GM12878 (cell line): ENCODE measurements around the gene FAM193B. TPM values are rescaled to one million over a fixed set of nuclear protein-coding genes. Genes with fewer than 3 reads are reported as not detected.

Experiments
- ATAC-seq: fragments of 200-7000 bp; cut with Tn5 transposase; 3 replicates; pipeline ENCODE4 v1.9.1; 2020; ENCODE audit warnings: mild to moderate bottlenecking, moderate library complexity
- BruUV-seq: library from RNA; stranded (reverse); fragments of 400-500 nt; replicated peaks from 2 replicates; lab custom pipeline; 2021; lab: Mats Ljungman, UMichigan
- CTCF ChIA-PET: fragments of 300-600 bp; sonication (Branson Sonifier 250); formaldehyde crosslinking; extraction: SDS; loops from one replicate; lab custom pipeline; 2021; ENCODE audit warnings: inconsistent platforms; lab: Yijun Ruan, JAX
- POLR2A ChIA-PET: fragments of 350-600 bp; formaldehyde crosslinking; extraction: SDS; loops from one replicate; lab custom pipeline; 2021; ENCODE audit warnings: inconsistent platforms; lab: Charles Lee
- RAD21 ChIA-PET: fragments of 300-600 bp; sonication (Branson Sonifier 250); formaldehyde crosslinking; loops from one replicate; lab custom pipeline; 2023; ENCODE audit warnings: antibody characterized with exemption; ENCODE audit not compliant: unreplicated experiment; lab: Charles Lee
- SMC1A ChIA-PET: fragments of 300-600 bp; sonication (Branson Sonifier 250); formaldehyde crosslinking; loops from one replicate; lab custom pipeline; 2023; ENCODE audit not compliant: unreplicated experiment, uncharacterized antibody; lab: Charles Lee
- DNase-seq: peaks from one replicate; pipeline ENCODE4 v3.0.0-alpha.2; 2011; ENCODE audit warnings: low read depth, low spot score
- FAIRE-seq: peaks from 3 replicates; lab custom pipeline; 2011; peaks lifted over from hg19 to GRCh38; lab: Jason Lieb, UNC
- H2AFZ ChIP-seq: 2 replicates; pipeline ENCODE4 v1.6.0; 2011; ENCODE audit warnings: low read depth, low read length, control low read depth; ENCODE audit not compliant: control insufficient read depth
- H3K27ac ChIP-seq: 2 replicates; pipeline ENCODE4 v1.5.1; 2011; ENCODE audit warnings: control low read depth; ENCODE audit not compliant: control insufficient read depth, insufficient read depth
- H3K27me3 ChIP-seq, 2 experiments: replicated peaks in 1 of 2; 2 replicates each; pipeline versions ENCODE4 v1.6.0 to v1.6.1; 2011; ENCODE audit warnings: low read length in 1 of 2; ENCODE audit not compliant: control insufficient read depth in 2 of 2, insufficient read depth in 2 of 2
- H3K36me3 ChIP-seq, 2 experiments: 2 replicates each; pipeline ENCODE4 v1.5.1; 2011; ENCODE audit warnings: low read length in 1 of 2; ENCODE audit not compliant: control insufficient read depth in 2 of 2, insufficient read depth in 2 of 2
- H3K4me1 ChIP-seq: 2 replicates; pipeline ENCODE4 v1.6.1; 2011; ENCODE audit warnings: mild to moderate bottlenecking, low read length, moderate library complexity, mixed read lengths; ENCODE audit not compliant: control insufficient read depth, insufficient read depth
- H3K4me2 ChIP-seq: 2 replicates; pipeline ENCODE4 v1.6.0; 2011; ENCODE audit warnings: control low read depth; ENCODE audit not compliant: control insufficient read depth, insufficient read depth
- H3K4me3 ChIP-seq: fragments of 200-600 bp; sonication (generic); 2 replicates; pipeline ENCODE4 v1.5.1; 2016
- H3K79me2 ChIP-seq: 2 replicates; pipeline ENCODE4 v1.6.0; 2011; ENCODE audit warnings: low read length; ENCODE audit not compliant: control insufficient read depth, insufficient read depth
- H3K9ac ChIP-seq: 2 replicates; pipeline ENCODE4 v1.8.0; 2011; ENCODE audit warnings: low read length, control low read depth, mixed read lengths; ENCODE audit not compliant: control insufficient read depth, insufficient read depth
- H3K9me3 ChIP-seq: replicated peaks from 3 replicates; pipeline ENCODE4 v1.5.1; 2011; ENCODE audit warnings: mild to moderate bottlenecking, low read length; ENCODE audit not compliant: control insufficient read depth, insufficient read depth
- H4K20me1 ChIP-seq: 2 replicates; pipeline ENCODE4 v1.6.0; 2011; ENCODE audit not compliant: control insufficient read depth, insufficient read depth
- ASH2L ChIP-seq: fragments of 300-600, 200-600 bp; sonication (generic); IDR thresholded peaks from 2 replicates; pipeline ENCODE4 v1.6.1; 2017; ENCODE audit warnings: low read depth, mild to moderate bottlenecking, borderline replicate concordance
- EP300 ChIP-seq, 2 experiments: fragments of 150-350 bp in 1 of 2; IDR thresholded peaks; 2 replicates each; pipeline ENCODE4 v1.6.1; 2011 to 2012; ENCODE audit warnings: low read depth in 2 of 2, low read length in 2 of 2, borderline replicate concordance in 1 of 2, improper control_type of control experiment in 1 of 2, inconsistent platforms in 1 of 2; ENCODE audit not compliant: control insufficient read depth in 1 of 2
- FOXM1 ChIP-seq: IDR thresholded peaks from 2 replicates; pipeline ENCODE4 v1.6.1; 2012; ENCODE audit warnings: low read depth, mild to moderate bottlenecking, inconsistent platforms, low read length, moderate library complexity
- HDAC6 ChIP-seq: fragments of 200-600 bp; sonication (generic); IDR thresholded peaks from one replicate; pipeline ENCODE4 v1.8.0; 2017; ENCODE audit warnings: antibody characterized with exemption; ENCODE audit not compliant: unreplicated experiment
- IKZF1 ChIP-seq: fragments of 450-650 bp; conservative IDR thresholded peaks from 2 replicates; pipeline ENCODE4 v1.6.1; 2017; ENCODE audit warnings: antibody characterized with exemption, mild to moderate bottlenecking
- IKZF2 ChIP-seq, 2 experiments: fragments of 450-650 bp; IDR thresholded peaks; 2 replicates each; pipeline ENCODE4 v1.6.1; 2017; ENCODE audit warnings: mild to moderate bottlenecking in 2 of 2, moderate library complexity in 2 of 2
- KDM1A ChIP-seq: fragments of 200-600 bp; sonication (generic); IDR thresholded peaks from 2 replicates; pipeline ENCODE4 v1.6.1; 2016; ENCODE audit warnings: borderline replicate concordance
- MXI1 ChIP-seq: fragments of 150-350 bp; IDR thresholded peaks from 2 replicates; pipeline ENCODE4 v1.6.1; 2011; ENCODE audit warnings: low read depth, mild to moderate bottlenecking, inconsistent platforms, low read length, improper control_type of control experiment
- NBN ChIP-seq: fragments of 450-650 bp; IDR thresholded peaks from 2 replicates; pipeline ENCODE4 v1.6.1; 2016
- SPI1 ChIP-seq: IDR thresholded peaks from 2 replicates; pipeline ENCODE4 v1.6.1; 2011; ENCODE audit warnings: low read depth, mild to moderate bottlenecking, low read length, moderate library complexity, borderline replicate concordance; ENCODE audit not compliant: insufficient read depth
- TBL1XR1 ChIP-seq: IDR thresholded peaks from 2 replicates; pipeline ENCODE4 v1.6.1; 2012; ENCODE audit warnings: low read depth, low read length, improper control_type of control experiment
- ZBED1 ChIP-seq: IDR thresholded peaks from 2 replicates; pipeline ENCODE4 v1.6.1; 2016; ENCODE audit warnings: borderline replicate concordance
- WGBS: methylation state at CpG from one replicate; pipeline ENCODE4 v1.1.6; 2016; ENCODE audit warnings: low lambda C conversion rate; ENCODE audit not compliant: insufficient replicate concordance, insufficient coverage; ENCODE audit errors: missing lambda C conversion rate; 5-methylcytosine and 5-hydroxymethylcytosine counted together
- in situ Hi-C: fragments of 300-500 bp; cut with MboI; formaldehyde crosslinking; loops from 9 replicates; pipeline ENCODE4 v1.14.3; 2018; ENCODE audit warnings: mixed read lengths
- intact Hi-C: fragments of 100-400 bp; cut with micrococcal nuclease; formaldehyde crosslinking; loops from one replicate; pipeline ENCODE4 v1.14.2; 2022; ENCODE audit not compliant: unreplicated experiment
- polyA plus RNA-seq, 11 experiments: library from polyadenylated mRNA; depleted of rRNA in 4 of 11; unstranded in 6 of 11; stranded (reverse) in 5 of 11; fragments of >200 nt; fragmentation: Nextera tagmentation in 4 of 11; fragmentation: Illumina TruSeq in 1 of 11; extraction: Ambion mirVana in 4 of 11; extraction: Trizol in 1 of 11; gene quantifications; 1 replicate in 1 of 11; 2 replicates in 10 of 11; pipeline versions ENCODE4 v1.2.1 to v1.2.3, GENCODE V29; 2011 to 2016; ENCODE audit warnings: inconsistent platforms in 2 of 11, missing spikeins in 2 of 11, low read depth in 1 of 11
- total RNA-seq, 4 experiments: library from RNA; depleted of rRNA in 3 of 4; stranded (reverse); fragments of >200 nt in 3 of 4; fragmentation: Illumina TruSeq in 1 of 4; extraction: Trizol in 1 of 4; gene quantifications; 2 replicates each; pipeline versions ENCODE4 v1.2.1 to v1.2.3, GENCODE V29; 2013 to 2021
- TF ChIP-seq, protein P1 (sequence below): IDR thresholded peaks from 2 replicates; pipeline ENCODE4 v1.6.1; 2011; ENCODE audit warnings: borderline replicate concordance, low read depth, mild to moderate bottlenecking, moderate library complexity, low read length; ENCODE audit not compliant: insufficient read depth, poor library complexity, severe bottlenecking
- TF ChIP-seq, protein P2 (sequence below): fragments of 450-650 bp; IDR thresholded peaks from 2 replicates; pipeline ENCODE4 v1.6.1; 2017; ENCODE audit warnings: mild to moderate bottlenecking, low read depth, inconsistent platforms; ENCODE audit not compliant: poor library complexity, severe bottlenecking
- TF ChIP-seq, protein P3 (sequence below), 3 experiments: IDR thresholded peaks in 2 of 3; conservative IDR thresholded peaks in 1 of 3; 2 replicates each; pipeline ENCODE4 v1.5.1; 2011; ENCODE audit warnings: low read depth in 3 of 3, low read length in 3 of 3, mild to moderate bottlenecking in 3 of 3, control low read depth in 2 of 3, moderate library complexity in 2 of 3, inconsistent platforms in 1 of 3, mixed read lengths in 1 of 3; ENCODE audit not compliant: control insufficient read depth in 2 of 3, insufficient read depth in 1 of 3; ENCODE audit errors: extremely low read depth in 1 of 3

FAM193B gene
- total and polyA plus RNA-seq, 10 of the 15 experiments (the other 5 are each of a cell fraction or from before 2014, with no cell fraction given): 3.3 to 47.0 (median 25.1) TPM

DNA sequence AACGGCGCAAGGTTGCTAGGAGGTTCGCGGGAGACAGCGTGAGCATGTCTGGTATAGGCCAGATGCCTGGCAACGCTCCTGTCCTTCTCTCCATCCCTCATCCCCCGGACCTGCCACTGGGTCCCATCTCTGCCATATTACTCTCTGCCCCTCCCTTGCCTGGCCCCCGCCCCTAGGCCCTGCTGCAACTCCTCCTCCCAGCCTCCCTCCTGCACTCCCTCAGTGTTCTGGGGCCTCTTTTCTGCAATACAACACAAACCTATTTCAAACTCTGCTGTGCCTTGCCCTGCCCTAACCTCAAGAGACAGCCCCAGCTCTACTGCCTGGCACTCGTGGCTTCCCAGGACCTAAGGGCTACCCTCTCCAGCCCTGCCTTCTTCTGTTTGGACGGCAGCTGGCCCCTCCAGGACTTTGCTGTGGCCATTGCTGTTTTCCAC, 72.0 kb downstream of the FAM193B start (continued):
- TF ChIP-seq, protein P1, sequence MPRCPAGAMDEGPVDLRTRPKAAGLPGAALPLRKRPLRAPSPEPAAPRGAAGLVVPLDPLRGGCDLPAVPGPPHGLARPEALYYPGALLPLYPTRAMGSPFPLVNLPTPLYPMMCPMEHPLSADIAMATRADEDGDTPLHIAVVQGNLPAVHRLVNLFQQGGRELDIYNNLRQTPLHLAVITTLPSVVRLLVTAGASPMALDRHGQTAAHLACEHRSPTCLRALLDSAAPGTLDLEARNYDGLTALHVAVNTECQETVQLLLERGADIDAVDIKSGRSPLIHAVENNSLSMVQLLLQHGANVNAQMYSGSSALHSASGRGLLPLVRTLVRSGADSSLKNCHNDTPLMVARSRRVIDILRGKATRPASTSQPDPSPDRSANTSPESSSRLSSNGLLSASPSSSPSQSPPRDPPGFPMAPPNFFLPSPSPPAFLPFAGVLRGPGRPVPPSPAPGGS: no peak
- TF ChIP-seq ASH2L: no peak

DNA sequence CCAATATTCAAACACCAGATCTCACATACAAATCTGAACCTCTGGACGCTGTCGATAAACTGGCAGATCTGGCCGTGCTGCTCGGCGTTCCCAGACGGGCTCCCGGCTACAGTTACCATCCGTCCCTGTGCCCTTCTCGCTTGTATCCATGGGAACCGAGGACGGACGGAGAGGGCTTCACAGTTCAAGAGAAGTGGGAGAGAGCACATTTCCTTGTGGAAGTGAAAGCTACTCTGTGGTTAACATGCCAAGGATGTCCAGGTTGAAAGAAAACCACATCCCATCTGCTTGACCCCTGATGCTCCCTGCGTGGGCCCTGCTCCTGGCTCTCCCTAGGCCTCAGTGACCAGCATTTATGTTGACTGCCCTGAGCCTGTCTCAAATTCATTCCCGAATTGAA, 74.6 kb downstream of the FAM193B start:
- ChIA-PET SMC1A (interaction anchor here (1.1 to 1.2 kb wide), 2 partner anchors 21 to 31 kb away, joined by 3 to 4 read pairs; no protein-coding TSS in a partner anchor), RAD21 (interaction anchor here (1.4 kb wide), 1 partner anchor 14 kb away, joined by 3 read pairs; no protein-coding TSS in a partner anchor), POLR2A (interaction anchor here (0.6 to 1.2 kb wide), 3 partner anchors 36 to 967 kb away, joined by 3 to 4 read pairs (median 4); no protein-coding TSS in a partner anchor), CTCF (interaction anchor here (0.7 to 2.5 kb wide), 4 partner anchors 9 to 76 kb away, joined by 3 to 13 read pairs (median 4); no protein-coding TSS in a partner anchor)
- in situ Hi-C loops (no loop called here), intact Hi-C loops (no loop called here)
- no peak overlapping the region for H3K9ac ChIP-seq
- no peak overlapping the region; the same call in 1 of the 2 replicates for H3K4me2 ChIP-seq
- H3K79me2 ChIP-seq: no peaks in the 10 kb centered on the region
- no TSS peak for BruUV-seq
- no peaks in the 10 kb centered on the region; a peak in 2 of 4 replicates for H3K36me3 ChIP-seq
- H2AFZ ChIP-seq: no peak overlapping the region
- no peaks in the 10 kb centered on the region for H4K20me1 ChIP-seq
- H3K9me3 ChIP-seq: no peaks in the 10 kb centered on the region
- DNase-seq (no peak), ATAC-seq (no peak), FAIRE-seq (peak; percentile 54)
- H3K4me1 ChIP-seq: peaks cover 20% of the 10 kb centered on the region
- 83% methylated on average over 14 of the region's 14 CpGs for WGBS
- H3K27me3 ChIP-seq: no peaks in the 10 kb centered on the region
- H3K4me3 ChIP-seq: no peak overlapping the region
- no peak overlapping the region for H3K27ac ChIP-seq
- TF ChIP-seq, protein P2, sequence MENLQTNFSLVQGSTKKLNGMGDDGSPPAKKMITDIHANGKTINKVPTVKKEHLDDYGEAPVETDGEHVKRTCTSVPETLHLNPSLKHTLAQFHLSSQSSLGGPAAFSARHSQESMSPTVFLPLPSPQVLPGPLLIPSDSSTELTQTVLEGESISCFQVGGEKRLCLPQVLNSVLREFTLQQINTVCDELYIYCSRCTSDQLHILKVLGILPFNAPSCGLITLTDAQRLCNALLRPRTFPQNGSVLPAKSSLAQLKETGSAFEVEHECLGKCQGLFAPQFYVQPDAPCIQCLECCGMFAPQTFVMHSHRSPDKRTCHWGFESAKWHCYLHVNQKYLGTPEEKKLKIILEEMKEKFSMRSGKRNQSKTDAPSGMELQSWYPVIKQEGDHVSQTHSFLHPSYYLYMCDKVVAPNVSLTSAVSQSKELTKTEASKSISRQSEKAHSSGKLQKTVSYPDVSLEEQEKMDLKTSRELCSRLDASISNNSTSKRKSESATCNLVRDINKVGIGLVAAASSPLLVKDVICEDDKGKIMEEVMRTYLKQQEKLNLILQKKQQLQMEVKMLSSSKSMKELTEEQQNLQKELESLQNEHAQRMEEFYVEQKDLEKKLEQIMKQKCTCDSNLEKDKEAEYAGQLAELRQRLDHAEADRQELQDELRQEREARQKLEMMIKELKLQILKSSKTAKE: no peak
- TF ChIP-seq TBL1XR1: no peak
- TF ChIP-seq NBN: no peak
- no peak for TF ChIP-seq MXI1
- TF ChIP-seq IKZF1: peak; percentile 43; the same call in 1 of the 2 replicates
- peak in 1 of 2 experiments; percentile 14; a peak in 1 of 4 replicates for TF ChIP-seq IKZF2 (IDR thresholded peaks at IDR 0.05)
- TF ChIP-seq EP300 (IDR thresholded peaks at IDR 0.05; ENCODE audit: borderline replicate concordance in 1 of 2, control insufficient read depth in 1 of 2, low read depth in 2 of 2, low read length in 2 of 2): no peak
- no peak for TF ChIP-seq HDAC6
- TF ChIP-seq, protein P3, sequence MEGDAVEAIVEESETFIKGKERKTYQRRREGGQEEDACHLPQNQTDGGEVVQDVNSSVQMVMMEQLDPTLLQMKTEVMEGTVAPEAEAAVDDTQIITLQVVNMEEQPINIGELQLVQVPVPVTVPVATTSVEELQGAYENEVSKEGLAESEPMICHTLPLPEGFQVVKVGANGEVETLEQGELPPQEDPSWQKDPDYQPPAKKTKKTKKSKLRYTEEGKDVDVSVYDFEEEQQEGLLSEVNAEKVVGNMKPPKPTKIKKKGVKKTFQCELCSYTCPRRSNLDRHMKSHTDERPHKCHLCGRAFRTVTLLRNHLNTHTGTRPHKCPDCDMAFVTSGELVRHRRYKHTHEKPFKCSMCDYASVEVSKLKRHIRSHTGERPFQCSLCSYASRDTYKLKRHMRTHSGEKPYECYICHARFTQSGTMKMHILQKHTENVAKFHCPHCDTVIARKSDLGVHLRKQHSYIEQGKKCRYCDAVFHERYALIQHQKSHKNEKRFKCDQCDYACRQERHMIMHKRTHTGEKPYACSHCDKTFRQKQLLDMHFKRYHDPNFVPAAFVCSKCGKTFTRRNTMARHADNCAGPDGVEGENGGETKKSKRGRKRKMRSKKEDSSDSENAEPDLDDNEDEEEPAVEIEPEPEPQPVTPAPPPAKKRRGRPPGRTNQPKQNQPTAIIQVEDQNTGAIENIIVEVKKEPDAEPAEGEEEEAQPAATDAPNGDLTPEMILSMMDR (IDR thresholded peaks at IDR 0.05 in 2 of 3, conservative IDR thresholded peaks at IDR 0.05 in 1 of 3; ENCODE audit: control insufficient read depth in 2 of 3, extremely low read depth in 1 of 3, insufficient read depth in 1 of 3, low read depth in 3 of 3, low read length in 3 of 3): no peak
- no peak for TF ChIP-seq KDM1A
- TF ChIP-seq FOXM1: no peak
- peak; percentile 33; the same call in 1 of the 2 replicates for TF ChIP-seq SPI1
- no peak for TF ChIP-seq ZBED1
